Mucosa of rectum (tissue), 2 donors: ENCODE results near the gene SBF1.

Experiments
- H3K27ac ChIP-seq, 2 donors: one replicate each; pipeline ENCODE4 v1.7.0; 2013; ENCODE audit warnings: inconsistent platforms in 2 of 2, low read depth in 2 of 2, low read length in 2 of 2
- H3K27me3 ChIP-seq, 2 donors: one replicate each; pipeline ENCODE4 v1.7.0; 2013; ENCODE audit warnings: low read length in 2 of 2; ENCODE audit not compliant: control insufficient read depth in 2 of 2, insufficient read depth in 2 of 2
- H3K36me3 ChIP-seq, 2 donors: one replicate each; pipeline ENCODE4 v1.7.0; 2013; ENCODE audit warnings: low read length in 2 of 2; ENCODE audit not compliant: control insufficient read depth in 2 of 2, insufficient read depth in 2 of 2
- H3K4me1 ChIP-seq, 2 donors: one replicate each; pipeline ENCODE4 v1.7.0; 2013; ENCODE audit warnings: low read length in 2 of 2, mild to moderate bottlenecking in 1 of 2; ENCODE audit not compliant: control insufficient read depth in 2 of 2, insufficient read depth in 2 of 2
- H3K4me3 ChIP-seq, 2 donors: one replicate each; pipeline ENCODE4 v1.7.0; 2013; ENCODE audit warnings: low read length in 2 of 2
- H3K9ac ChIP-seq, 2 donors: one replicate each; pipeline ENCODE4 v1.7.0; 2013; ENCODE audit warnings: low read length in 2 of 2, low read depth in 1 of 2, mild to moderate bottlenecking in 1 of 2
- H3K9me3 ChIP-seq, 2 donors: one replicate each; pipeline ENCODE4 v1.7.0; 2013; ENCODE audit warnings: low read length in 2 of 2; ENCODE audit not compliant: control insufficient read depth in 2 of 2
- donor health status: healthy.
- donor health status: Normal muscosa, but diverticular disease.

Gene SBF1

GRCh38 chr22:50443801-50444625, 30.8 kb downstream of the SBF1 start:
- Histone ChIP-seq H3K9me3 (no peaks in the 10 kb centered on the region), H3K36me3 (peaks cover 41% of the 10 kb centered on the region in 2 donors), H3K4me3 (no peak overlapping the region), H3K27ac (no peak overlapping the region), H3K9ac (no peak overlapping the region), H3K4me1 (no peaks in the 10 kb centered on the region), H3K27me3 (no peaks in the 10 kb centered on the region)

DNA sequence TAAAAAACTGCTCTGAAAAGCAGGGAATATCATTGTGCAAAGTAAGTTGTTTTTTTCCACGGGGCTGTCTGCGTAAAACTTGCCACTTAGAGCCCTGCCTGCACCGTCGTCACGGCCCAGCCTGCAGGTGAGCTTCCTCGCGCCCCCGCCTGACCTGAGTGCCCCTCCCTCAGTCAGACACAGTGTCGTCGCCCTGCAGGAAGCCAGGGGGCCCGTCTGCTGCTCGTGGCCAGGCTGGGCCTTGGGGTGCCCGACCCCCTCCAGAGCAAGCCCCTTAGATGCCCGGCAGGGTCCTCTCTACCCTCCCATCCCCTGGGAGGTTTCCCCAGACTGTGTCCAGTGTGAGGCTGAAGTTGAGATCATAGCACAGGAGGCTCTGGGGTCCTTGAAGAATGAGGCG, 31.6 kb downstream of the SBF1 start:
- Histone ChIP-seq H3K36me3 (peaks cover 41 to 43% of the 10 kb centered on the region in 2 donors), H3K4me1 (no peaks in the 10 kb centered on the region), H3K9me3 (no peaks in the 10 kb centered on the region), H3K27ac (no peak overlapping the region), H3K4me3 (no peak overlapping the region), H3K9ac (no peak overlapping the region), H3K27me3 (no peaks in the 10 kb centered on the region)

DNA sequence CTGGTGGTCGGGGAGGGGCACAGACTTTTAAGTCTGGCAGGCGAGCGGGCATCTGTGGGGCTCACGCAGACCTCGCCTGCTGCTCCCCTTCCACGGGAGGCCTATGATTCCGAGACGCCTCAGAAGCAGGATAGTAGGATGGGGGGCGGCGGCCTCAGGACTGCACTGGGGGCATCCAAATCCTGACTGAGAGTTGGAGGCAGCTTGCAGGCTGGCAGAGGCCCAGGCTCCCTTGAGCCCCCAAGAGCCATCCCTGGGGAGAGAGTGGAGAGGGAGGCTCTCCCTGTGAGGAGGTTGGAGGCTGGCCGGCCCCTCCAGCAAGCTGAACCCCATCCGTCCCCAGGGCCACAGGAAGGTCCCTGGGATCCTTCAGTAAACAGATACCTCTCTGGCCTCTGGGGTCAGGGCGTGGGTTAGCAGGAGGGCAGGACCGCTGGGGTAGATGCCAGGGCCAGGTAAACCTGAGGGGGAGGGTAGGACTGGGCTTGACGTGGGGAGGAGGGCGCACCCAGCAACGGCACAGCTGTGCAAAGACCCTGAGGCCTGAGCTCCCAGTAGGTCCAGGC, 33.3 kb downstream of the SBF1 start:
- Histone ChIP-seq H3K27ac (no peak overlapping the region), H3K9ac (no peak overlapping the region), H3K4me3 (no peak overlapping the region), H3K36me3 (peaks cover 34 to 42% of the 10 kb centered on the region in 2 donors), H3K9me3 (no peaks in the 10 kb centered on the region), H3K27me3 (no peaks in the 10 kb centered on the region), H3K4me1 (no peaks in the 10 kb centered on the region)

- Histone ChIP-seq H3K9me3 (no peaks in the 10 kb centered on the region), H3K4me1 (no peaks in the 10 kb centered on the region), H3K4me3 (no peak overlapping the region), H3K36me3 (peaks cover 39 to 40% of the 10 kb centered on the region in 2 donors), H3K27ac (no peak overlapping the region), H3K27me3 (no peaks in the 10 kb centered on the region), H3K9ac (no peak overlapping the region)
These were observed 34.1 kb downstream of the SBF1 start for GRCh38 chr22:50440544-50441249.

- Histone ChIP-seq H3K4me3 (no peak overlapping the region), H3K9ac (no peak overlapping the region), H3K36me3 (peaks cover 40 to 44% of the 10 kb centered on the region in 2 donors), H3K9me3 (no peaks in the 10 kb centered on the region), H3K4me1 (no peaks in the 10 kb centered on the region), H3K27ac (no peak overlapping the region), H3K27me3 (no peaks in the 10 kb centered on the region)
These were observed 34.9 kb downstream of the SBF1 start for GRCh38 chr22:50439871-50440331.

- H3K36me3 ChIP-seq = peaks cover 42 to 44% of the 10 kb centered on the region in 2 donors
- no peak overlapping the region for H3K27ac ChIP-seq
- H3K9ac ChIP-seq = no peak overlapping the region
- H3K4me1 ChIP-seq = no peaks in the 10 kb centered on the region
- H3K9me3 ChIP-seq = no peaks in the 10 kb centered on the region
- H3K4me3 ChIP-seq = no peak overlapping the region
- H3K27me3 ChIP-seq = no peaks in the 10 kb centered on the region
These were observed 35.4 kb downstream of the SBF1 start for GRCh38 chr22:50439314-50439870.

- H3K36me3 ChIP-seq = peaks cover 42 to 44% of the 10 kb centered on the region in 2 donors
These were observed 36.2 kb downstream of the SBF1 start for GRCh38 chr22:50438305-50439275.

DNA sequence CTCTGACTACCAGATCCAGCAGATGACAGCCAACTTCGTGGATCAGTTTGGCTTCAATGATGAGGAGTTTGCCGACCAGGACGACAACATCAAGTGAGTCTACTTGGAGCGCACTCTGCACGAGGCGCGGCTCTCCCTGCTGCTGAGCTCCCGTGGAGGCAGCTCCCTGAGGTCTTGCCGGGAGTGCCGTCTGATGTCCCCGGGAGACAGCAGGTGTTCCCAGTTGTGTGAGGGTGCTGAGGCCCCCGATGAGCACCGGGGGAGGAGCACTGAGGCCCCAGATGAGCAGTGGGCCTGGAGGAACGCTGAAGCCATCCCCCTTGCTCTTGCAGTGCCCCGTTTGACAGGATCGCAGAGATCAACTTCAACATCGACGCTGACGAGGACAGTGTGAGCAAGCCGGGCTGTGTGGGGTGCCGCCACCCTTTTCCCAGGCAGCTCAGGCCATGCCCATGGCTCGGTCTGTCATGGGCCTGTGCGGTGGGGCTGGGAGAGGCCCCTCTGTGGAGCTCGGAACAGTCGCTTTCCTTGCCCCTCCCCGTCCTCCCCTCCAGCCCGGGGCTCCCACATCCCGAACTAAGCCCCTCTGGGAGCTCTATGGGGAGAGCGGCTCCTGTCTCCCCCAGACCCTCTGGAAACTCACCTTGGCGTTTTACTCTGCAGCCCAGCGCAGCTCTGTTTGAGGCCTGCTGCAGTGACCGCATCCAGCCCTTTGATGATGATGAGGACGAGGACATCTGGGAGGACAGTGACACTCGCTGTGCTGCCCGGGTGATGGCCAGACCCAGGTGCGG, 37.1 kb downstream of the SBF1 start:
- Histone ChIP-seq H3K36me3 (peaks cover 44 to 46% of the 10 kb centered on the region in 2 donors), H3K4me1 (no peaks in the 10 kb centered on the region), H3K27ac (no peak overlapping the region), H3K27me3 (no peaks in the 10 kb centered on the region), H3K4me3 (no peak overlapping the region), H3K9ac (no peak overlapping the region), H3K9me3 (no peaks in the 10 kb centered on the region)

More at GRCh38 chr22:50438305-50439275, 36.2 kb downstream of the SBF1 start:
- Histone ChIP-seq H3K4me1 (no peaks in the 10 kb centered on the region), H3K27ac (no peak overlapping the region), H3K9ac (no peak overlapping the region), H3K9me3 (no peaks in the 10 kb centered on the region), H3K27me3 (no peaks in the 10 kb centered on the region), H3K4me3 (no peak overlapping the region)
